A673 (cell line): ENCODE measurements around the gene ZC3H12D. TPM values are rescaled to one million over a fixed set of nuclear protein-coding genes. Genes with fewer than 3 reads are reported as not detected.

Experiments
- BruUV-seq: library from RNA; stranded (reverse); fragments of 400-500 nt; replicated peaks from 2 replicates; lab custom pipeline; 2021; lab: Mats Ljungman, UMichigan
- CTCF ChIA-PET: fragments of 300-600 bp; sonication (Branson Sonifier 250); formaldehyde crosslinking; loops from one replicate; lab custom pipeline; 2022; ENCODE audit warnings: antibody characterized with exemption; lab: Charles Lee
- POLR2A ChIA-PET: fragments of 300-600 bp; sonication (Branson Sonifier 250); formaldehyde crosslinking; loops from one replicate; lab custom pipeline; 2022; ENCODE audit warnings: antibody characterized with exemption; ENCODE audit not compliant: low non-redundant PET; lab: Charles Lee
- DNase-seq: peaks from one replicate; pipeline ENCODE4 v3.0.0-alpha.2; 2015; ENCODE audit warnings: low spot score
- H3K27ac ChIP-seq: fragments of 200-600 bp; sonication (generic); 2 replicates; pipeline ENCODE4 v1.5.1; 2016; ENCODE audit warnings: mixed run types, low read depth, mild to moderate bottlenecking, mixed read lengths, antibody characterized with exemption, low read length; ENCODE audit not compliant: poor library complexity, severe bottlenecking
- H3K27me3 ChIP-seq: fragments of 200-600 bp; sonication (generic); replicated peaks from 2 replicates; pipeline ENCODE4 v1.6.1; 2017; ENCODE audit warnings: mixed run types, low read depth, mild to moderate bottlenecking, mixed read lengths, antibody characterized with exemption, low read length; ENCODE audit not compliant: insufficient read depth, poor library complexity
- H3K36me3 ChIP-seq: fragments of 200-600 bp; sonication (generic); 2 replicates; pipeline ENCODE4 v1.6.1; 2016; ENCODE audit warnings: mixed run types, mild to moderate bottlenecking, mixed read lengths, antibody characterized with exemption, low read length; ENCODE audit not compliant: insufficient read depth, poor library complexity, severe bottlenecking
- H3K4me1 ChIP-seq: fragments of 200-600 bp; sonication (generic); 2 replicates; pipeline ENCODE4 v1.6.1; 2017; ENCODE audit warnings: mixed run types, mild to moderate bottlenecking, mixed read lengths, antibody characterized with exemption, low read length; ENCODE audit not compliant: insufficient read depth, poor library complexity, severe bottlenecking
- H3K4me3 ChIP-seq: fragments of 200-600 bp; sonication (generic); 2 replicates; pipeline ENCODE4 v1.5.1; 2016; ENCODE audit warnings: low read depth, mixed run types, mild to moderate bottlenecking, mixed read lengths, low read length; ENCODE audit not compliant: poor library complexity, severe bottlenecking
- H3K9me3 ChIP-seq: fragments of 200-600 bp; sonication (generic); 2 replicates; pipeline ENCODE4 v1.6.1; 2016; ENCODE audit warnings: mixed run types, low read depth, mild to moderate bottlenecking, mixed read lengths, antibody characterized with exemption, low read length; ENCODE audit not compliant: poor library complexity, severe bottlenecking
- EZH2 ChIP-seq: fragments of 200-600 bp; sonication (generic); IDR thresholded peaks from 2 replicates; pipeline ENCODE4 v1.6.1; 2017; ENCODE audit warnings: borderline replicate concordance, low read depth, mild to moderate bottlenecking, mixed read lengths, antibody characterized with exemption, low read length; ENCODE audit not compliant: poor library complexity, severe bottlenecking
- intact Hi-C: fragments of 100-400 bp; cut with micrococcal nuclease; formaldehyde crosslinking; loops from one replicate; pipeline ENCODE4 v1.10.0; 2022; ENCODE audit not compliant: unreplicated experiment
- total RNA-seq: library from RNA; stranded (reverse); gene quantifications from 2 replicates; pipeline ENCODE4 v1.2.3, GENCODE V29; 2021
- TF ChIP-seq, protein P1 (sequence below): fragments of 300-800, 200-600 bp; sonication (generic); conservative IDR thresholded peaks from 2 replicates; pipeline ENCODE4 v1.5.1; 2017; ENCODE audit warnings: low read depth, mild to moderate bottlenecking, antibody characterized with exemption, low read length, moderate library complexity, mixed read lengths

Gene ZC3H12D
- total RNA-seq, 1 experiment from 2014 or later, result 0.30 TPM

DNA sequence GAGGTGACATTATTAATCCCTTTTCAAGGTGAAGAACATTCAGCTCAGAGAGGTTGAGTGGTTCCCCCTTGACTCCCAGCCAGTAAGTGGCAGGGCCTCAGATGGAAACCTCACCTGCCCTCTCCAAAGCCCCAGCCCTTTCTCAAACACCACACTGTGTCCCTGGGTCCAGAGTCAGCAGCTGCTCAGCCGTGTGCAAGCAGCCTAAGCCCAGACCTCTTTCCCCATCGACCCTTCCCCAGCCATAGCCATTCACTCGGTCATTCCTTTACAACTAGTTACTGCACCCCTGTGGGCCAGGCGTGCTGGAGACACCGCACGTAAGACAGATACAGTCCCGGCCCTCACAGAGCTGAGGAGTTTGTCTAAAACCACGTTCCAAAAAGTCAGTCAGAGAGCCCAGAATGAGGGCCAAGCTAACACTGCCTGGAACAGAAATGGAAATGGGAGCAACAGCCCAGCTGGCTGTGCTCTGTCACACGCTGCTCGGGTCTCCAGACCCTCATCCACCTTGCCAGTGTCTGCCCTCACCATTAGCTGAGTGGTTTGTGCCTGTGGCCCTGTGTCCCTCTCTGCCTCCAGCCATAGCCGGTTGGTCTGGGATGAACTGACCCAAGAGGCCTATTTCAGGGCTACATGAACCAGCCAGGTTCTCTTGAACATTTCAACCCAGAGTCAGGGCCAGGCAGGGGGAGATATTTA lies 29.6 kb downstream of the ZC3H12D start:
- TF ChIP-seq, protein P1, sequence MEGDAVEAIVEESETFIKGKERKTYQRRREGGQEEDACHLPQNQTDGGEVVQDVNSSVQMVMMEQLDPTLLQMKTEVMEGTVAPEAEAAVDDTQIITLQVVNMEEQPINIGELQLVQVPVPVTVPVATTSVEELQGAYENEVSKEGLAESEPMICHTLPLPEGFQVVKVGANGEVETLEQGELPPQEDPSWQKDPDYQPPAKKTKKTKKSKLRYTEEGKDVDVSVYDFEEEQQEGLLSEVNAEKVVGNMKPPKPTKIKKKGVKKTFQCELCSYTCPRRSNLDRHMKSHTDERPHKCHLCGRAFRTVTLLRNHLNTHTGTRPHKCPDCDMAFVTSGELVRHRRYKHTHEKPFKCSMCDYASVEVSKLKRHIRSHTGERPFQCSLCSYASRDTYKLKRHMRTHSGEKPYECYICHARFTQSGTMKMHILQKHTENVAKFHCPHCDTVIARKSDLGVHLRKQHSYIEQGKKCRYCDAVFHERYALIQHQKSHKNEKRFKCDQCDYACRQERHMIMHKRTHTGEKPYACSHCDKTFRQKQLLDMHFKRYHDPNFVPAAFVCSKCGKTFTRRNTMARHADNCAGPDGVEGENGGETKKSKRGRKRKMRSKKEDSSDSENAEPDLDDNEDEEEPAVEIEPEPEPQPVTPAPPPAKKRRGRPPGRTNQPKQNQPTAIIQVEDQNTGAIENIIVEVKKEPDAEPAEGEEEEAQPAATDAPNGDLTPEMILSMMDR, result no peak
- no peak for TF ChIP-seq EZH2
- CTCF ChIA-PET, result no interaction called here
- H3K36me3 ChIP-seq, result no peaks in the 10 kb centered on the region
- intact Hi-C loops, result no loop called here
- H3K4me3 ChIP-seq, result no peak overlapping the region
- H3K27me3 ChIP-seq, result peaks cover 7% of the 10 kb centered on the region
- POLR2A ChIA-PET, result interaction anchor here (0.6 kb wide), 1 partner anchor 58 kb away, joined by 4 read pairs; no protein-coding TSS in a partner anchor
- BruUV-seq, result no TSS peak
- no peaks in the 10 kb centered on the region for H3K9me3 ChIP-seq
- no peak for DNase-seq
- H3K4me1 ChIP-seq, result peaks cover 7% of the 10 kb centered on the region
- H3K27ac ChIP-seq, result no peak overlapping the region

GRCh38 chr6:149454346-149454848 lies 30.4 kb downstream of the ZC3H12D start:
- CTCF ChIA-PET, result no interaction called here
- TF ChIP-seq, protein P1, result no peak
- TF ChIP-seq EZH2, result no peak
- POLR2A ChIA-PET, result no interaction called here
- Histone ChIP-seq H3K27me3 (peaks cover 7% of the 10 kb centered on the region), H3K4me1 (peaks cover 7% of the 10 kb centered on the region), H3K36me3 (no peaks in the 10 kb centered on the region), H3K4me3 (no peak overlapping the region), H3K9me3 (no peaks in the 10 kb centered on the region), H3K27ac (no peak overlapping the region)
- no TSS peak for BruUV-seq
- intact Hi-C loops, result no loop called here
- peak; percentile 36 for DNase-seq

GRCh38 chr6:149453597-149454345 lies 31.0 kb downstream of the ZC3H12D start:
- ChIA-PET POLR2A (interaction anchor here (0.6 kb wide), 1 partner anchor 56 kb away, joined by 3 read pairs; no protein-coding TSS in a partner anchor), CTCF (no interaction called here)
- DNase-seq, result no peak
- no peak overlapping the region for H3K4me3 ChIP-seq
- intact Hi-C loops, result no loop called here
- H3K36me3 ChIP-seq, result no peaks in the 10 kb centered on the region
- no peak overlapping the region for H3K27ac ChIP-seq
- BruUV-seq, result no TSS peak
- peaks cover 7% of the 10 kb centered on the region for H3K4me1 ChIP-seq
- H3K27me3 ChIP-seq, result peaks cover 7% of the 10 kb centered on the region
- no peaks in the 10 kb centered on the region for H3K9me3 ChIP-seq
- no peak for TF ChIP-seq EZH2
- TF ChIP-seq, protein P1, result no peak
